GM19043 (cell line): ENCODE measurements around the gene COL27A1.

Experiments used
- ATAC-seq: cut with Tn5 transposase; IDR thresholded peaks from one replicate; pipeline ENCODE4 v1.9.1; 2021; ENCODE audit warnings: low read depth; ENCODE audit not compliant: unreplicated experiment

COL27A1 gene

DNA sequence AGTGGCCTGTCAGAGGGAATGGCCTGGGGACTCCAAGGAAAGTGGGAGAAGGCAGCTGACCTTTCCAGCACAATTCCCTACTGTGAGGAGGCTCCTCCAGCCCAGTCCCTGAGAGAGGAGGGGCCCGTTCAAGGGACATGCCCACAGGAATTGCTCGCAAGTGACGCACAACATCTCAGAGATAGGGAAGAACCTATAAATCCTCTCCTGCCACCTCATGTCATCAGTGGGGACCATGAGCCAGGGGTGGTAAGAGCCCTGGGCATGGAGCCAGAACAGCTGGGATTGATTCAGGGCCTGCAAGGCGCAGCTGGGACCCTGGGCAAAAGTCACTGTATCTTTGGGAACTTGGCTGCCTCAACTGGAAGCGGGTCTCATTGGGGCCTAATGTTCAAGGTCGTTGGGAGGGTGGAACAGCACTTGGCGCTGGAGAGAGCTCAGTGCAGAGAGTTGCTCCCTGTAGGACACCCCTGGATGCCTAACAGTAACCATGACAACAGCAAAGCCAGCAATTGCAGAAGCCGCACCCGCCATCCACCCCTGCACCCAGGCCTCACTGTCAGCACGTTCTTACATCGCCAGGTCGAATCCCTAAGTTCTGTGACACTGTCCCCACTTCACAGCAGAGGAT lies 126.3 kb downstream of the COL27A1 start:
- ATAC-seq = no peak

DNA sequence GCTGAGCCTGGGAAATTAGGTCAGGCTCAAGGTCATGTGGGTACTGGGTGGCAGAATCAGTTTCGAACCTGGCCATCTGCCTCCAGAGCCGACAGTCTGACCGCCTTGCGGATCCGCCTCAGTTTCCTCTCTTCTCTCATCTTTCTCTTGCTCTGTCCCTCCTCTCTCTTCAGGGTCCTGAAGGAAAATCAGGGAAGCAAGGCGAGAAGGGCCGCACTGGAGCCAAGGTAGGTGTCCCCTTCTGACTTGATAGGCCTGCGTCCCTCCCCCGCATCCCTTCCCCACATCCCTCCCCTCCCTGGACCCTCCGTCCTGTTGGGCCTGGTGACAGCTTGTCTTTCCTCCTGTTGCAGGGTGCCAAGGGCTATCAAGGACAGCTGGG lies 126.8 kb downstream of the COL27A1 start:
- ATAC-seq = no peak

DNA sequence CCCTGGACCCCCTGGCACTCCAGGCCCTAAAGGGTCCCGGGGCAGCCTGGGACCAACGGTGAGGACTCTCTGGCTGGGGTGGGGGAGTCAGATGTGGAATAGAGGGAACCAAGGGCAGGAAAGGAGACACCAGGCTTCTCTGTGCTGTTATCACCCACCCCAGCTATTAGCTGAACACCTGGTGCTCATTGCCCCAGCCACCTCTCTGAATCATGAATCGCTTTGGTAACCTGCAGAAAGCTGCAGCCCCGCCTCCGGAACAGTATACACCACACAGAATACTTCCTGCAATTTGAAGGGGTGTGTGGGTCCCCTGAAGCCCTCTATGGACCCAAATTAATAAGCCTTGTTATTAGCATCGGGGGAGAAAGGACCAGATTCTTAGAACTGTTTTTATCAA lies 127.2 kb downstream of the COL27A1 start:
- ATAC-seq = no peak

DNA sequence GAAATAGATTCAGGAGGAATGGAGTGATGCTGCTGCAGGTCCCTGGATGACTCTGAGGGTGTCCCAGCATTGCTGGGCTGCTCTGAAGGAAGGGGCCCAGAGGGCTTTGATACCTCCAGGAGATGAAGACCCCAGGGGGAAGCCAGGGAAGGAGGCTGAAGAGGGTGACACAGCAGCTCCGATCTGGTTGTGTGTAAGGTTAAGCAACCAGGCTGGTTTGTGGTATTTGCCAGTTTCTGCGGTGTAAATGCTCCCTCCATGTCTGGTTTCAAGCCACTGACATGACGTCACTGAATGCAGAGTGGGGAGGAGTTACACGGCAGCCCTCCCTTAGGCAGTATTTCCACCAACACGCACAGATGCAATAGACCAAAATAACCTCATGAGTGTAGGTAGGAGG lies 127.6 kb downstream of the COL27A1 start:
- no peak for ATAC-seq

DNA sequence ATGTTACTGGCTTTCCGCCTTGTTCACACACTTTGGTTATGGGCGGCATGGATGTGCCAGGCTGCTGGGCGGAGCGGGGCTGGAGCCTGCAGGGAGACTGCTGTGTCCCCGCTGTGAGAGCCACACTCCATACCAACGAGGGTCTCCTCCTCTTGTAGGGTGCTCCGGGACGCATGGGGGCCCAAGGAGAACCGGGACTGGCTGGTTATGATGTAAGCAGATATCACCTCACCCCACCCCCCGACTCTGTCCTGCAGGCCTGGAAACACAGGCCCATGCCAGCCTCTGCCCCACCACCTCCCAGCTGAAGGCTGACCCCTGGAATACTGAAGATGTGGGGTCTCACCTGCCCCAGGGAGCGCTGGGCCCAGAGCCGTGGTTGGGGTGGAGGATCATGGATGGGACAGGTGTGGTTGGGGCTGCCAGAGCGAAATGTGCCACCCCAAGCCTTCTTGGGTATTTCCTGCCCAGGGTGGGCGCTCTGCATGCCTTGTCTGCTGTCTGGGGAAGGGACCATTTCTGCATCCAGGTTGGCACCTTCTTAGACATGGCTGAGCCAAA lies 128.3 kb downstream of the COL27A1 start:
- ATAC-seq = no peak

DNA sequence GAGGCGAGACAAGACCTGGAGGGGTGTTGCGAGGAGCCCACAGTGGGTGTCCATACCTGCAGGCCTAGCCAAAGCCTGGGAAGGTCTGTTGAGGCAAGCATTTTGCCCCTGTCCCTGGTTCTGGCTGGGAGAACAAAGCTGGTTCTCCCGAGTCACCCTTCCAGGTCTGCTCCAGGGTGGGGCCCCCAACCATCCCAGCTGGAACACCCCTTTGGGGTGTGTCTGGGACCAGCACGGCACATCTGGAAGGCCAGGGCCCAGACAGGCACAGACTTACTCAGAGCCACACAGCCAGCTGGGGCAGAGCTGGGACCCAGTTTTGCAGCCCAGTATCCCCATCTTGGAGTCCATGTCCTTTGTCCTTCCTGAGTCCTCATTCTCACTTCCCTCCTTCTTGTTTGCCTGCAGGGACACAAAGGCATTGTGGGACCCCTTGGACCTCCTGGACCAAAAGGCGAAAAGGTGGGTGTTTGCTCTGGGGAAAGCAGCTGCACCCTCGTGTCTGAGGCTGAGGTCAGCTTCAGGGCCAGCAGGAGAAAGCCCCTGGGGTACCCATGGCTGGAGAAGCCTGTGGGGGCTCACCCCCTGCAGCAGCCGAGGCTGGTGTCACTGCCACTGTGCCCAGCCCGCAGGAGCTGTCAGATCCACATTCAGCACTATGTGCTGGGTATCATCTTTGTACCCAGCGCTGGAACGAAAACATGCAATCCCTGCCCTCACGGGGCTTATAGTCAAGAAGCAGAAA lies 129.2 kb downstream of the COL27A1 start:
- no peak for ATAC-seq

DNA sequence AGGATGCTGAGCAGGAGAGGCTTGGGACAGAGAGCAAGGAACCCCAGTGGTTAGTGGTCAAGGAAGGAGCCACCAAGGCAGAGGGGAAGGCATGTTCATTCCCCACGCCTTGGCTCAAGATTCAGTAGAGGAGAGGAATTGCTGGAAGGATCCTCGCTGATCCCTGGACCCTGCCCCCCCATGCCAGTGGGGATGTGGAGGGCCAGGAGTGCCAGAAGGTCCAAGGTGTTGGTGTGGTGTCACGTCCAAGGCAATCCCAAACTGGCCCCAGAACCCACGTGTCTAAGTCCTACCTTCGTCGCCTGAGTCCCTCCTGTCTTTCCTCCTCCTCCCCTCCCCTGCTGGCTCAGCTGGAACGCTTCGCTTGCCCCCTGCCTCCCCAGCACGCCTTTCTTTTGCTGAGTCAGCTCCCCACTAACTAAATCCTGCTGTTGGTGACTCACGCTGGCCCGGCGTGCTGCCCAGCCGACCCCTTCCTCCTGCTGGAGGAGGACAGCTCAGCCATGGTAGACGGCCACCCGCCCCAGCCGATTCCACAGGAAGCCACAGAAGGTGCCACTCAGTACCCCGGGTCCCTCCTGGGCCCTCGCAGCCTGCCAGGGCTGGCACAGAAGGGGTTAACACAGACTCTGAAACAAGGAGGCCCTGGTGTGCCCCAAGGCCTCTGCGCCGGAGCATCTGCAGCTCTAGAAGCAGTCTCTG lies 130.0 kb downstream of the COL27A1 start:
- no peak for ATAC-seq

DNA sequence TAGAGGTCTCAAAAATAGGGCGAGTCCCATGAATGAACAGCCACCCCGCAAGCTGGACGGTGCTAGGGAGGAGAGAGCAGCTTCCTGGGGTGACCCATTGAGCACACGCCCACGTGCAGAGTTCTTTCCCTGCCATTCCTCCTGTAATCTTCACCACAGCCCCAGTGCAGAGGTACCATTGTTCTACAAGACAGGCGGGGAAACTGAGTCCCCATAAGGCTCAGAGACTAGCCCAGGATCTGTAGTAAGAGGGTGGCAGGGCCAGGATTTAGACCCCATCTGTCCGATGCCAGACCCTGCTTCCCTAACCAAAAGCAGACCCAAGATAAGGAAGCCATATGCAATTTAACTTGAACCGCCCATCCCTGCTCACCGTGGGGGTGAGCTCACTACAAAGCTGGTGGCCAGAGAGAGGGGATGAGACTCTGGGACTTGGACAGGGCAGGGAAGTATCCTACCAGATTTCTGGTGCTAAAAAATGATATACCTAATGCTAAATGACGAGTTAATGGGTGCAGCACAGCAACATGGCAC lies 130.9 kb downstream of the COL27A1 start:
- no peak for ATAC-seq

DNA sequence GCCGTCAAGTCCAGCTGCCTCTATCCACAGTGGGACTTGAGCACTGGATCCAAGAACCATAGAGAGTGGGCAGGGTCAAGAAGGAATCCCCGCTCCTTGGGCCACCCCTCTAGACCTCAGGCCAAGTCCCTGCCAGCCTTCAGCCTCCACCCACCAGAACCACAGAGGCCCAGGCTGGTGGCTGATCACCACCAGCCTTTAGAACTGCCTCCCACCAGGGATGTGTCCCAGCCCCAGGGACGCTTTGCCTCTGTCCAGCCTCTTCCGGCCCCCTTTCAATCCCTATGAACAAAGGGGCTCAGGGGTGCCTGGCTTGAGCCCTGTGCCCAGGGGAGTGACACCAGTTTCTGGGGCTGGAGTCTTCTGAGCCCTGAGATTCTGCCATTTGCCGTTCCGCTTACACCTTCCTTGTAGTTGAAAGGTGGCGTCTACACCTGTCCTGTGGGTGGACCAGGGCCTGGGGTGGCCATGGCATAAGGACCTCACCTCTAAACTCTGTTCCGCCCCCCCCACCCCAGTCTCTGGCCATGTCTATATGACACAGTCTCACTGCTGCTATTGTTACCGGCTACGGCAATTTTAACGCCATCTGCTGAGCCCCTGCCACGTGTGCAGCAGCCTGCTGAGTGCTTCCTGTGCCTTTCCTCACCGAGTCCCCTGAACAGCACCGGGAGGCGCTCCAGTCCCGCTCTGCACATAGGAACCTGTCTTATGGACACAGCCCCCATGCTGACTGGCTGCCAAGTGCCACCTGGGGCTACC lies 131.8 kb downstream of the COL27A1 start:
- no peak for ATAC-seq

DNA sequence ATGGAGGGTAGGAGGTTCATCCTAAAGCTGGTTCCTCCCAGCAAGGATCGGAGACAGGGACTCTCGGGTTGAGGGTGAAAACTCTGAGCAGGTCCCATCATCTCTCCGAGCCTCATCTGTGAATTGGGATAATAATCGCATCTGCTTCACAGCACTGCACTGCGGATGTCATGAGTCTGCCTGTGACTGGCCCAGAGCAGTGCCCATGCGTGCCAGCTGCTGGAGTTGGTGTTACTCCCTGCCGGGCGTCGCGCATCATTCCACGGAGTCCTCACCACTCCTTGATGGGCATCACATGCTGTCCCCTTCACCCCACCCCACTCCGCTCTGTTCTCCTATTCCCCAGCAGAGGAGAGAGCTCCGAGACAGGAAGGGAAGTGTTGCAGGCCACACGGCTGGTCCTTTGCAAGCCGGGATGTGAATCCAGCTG lies 132.4 kb downstream of the COL27A1 start:
- no peak for ATAC-seq

DNA sequence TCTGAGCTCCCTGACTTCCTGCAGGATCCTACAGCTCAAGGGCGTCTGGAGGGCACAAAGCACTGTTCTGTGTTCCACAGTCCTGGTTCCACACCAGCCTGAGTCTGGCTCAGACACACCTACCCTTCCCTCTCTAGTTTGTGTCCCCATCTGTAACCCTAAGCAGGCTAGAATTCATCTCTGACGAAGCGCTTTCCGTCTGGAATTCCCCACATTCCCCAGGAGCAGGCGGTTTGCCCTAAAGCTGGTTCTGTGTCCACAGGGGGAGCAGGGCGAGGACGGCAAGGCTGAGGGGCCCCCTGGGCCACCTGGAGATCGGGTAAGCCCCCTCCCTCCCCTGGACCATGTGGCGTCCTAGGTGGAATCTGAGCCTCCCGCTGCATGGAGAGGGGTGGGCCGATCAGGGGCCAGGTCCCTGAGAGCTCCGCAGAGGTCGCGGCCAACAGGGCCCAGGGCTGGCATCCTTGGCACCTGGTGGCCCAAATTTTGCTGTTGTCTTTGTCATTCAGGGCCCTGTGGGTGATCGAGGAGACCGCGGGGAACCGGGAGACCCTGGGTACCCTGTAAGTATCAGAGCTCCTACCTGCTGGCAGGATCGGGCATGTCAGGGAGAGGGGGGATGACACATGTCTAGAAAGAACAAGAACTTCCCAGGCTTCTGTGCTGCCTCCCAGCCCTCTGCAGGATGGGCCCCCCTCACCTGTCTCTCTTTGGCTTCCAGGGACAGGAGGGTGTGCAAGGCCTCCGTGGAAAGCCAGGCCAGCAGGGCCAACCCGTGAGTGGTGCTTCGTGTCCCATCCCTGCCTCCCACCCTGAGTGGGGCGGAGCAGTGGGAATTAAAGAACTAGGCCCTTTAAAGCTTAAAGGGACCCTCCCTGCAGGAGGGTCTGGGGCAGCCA lies 133.1 kb downstream of the COL27A1 start:
- no peak for ATAC-seq

DNA sequence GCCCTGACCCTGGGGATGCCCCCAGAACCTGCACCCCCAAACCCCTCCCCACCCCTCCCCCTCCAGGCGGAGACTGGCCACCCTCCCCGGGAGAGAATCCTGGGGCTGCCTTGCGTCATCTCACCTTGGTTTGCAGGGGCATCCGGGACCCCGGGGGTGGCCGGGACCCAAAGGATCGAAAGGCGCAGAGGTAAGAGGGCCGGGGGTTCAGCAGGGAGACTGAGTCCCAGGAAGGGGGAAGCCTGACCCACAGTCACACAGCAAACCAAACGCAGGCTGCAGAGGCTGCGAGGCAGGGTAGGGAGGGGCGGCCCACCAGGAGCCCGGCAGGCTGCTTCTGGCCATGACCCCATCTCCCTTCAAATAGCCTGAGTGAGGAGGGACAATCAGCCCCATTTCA lies 133.8 kb downstream of the COL27A1 start:
- ATAC-seq = no peak

DNA sequence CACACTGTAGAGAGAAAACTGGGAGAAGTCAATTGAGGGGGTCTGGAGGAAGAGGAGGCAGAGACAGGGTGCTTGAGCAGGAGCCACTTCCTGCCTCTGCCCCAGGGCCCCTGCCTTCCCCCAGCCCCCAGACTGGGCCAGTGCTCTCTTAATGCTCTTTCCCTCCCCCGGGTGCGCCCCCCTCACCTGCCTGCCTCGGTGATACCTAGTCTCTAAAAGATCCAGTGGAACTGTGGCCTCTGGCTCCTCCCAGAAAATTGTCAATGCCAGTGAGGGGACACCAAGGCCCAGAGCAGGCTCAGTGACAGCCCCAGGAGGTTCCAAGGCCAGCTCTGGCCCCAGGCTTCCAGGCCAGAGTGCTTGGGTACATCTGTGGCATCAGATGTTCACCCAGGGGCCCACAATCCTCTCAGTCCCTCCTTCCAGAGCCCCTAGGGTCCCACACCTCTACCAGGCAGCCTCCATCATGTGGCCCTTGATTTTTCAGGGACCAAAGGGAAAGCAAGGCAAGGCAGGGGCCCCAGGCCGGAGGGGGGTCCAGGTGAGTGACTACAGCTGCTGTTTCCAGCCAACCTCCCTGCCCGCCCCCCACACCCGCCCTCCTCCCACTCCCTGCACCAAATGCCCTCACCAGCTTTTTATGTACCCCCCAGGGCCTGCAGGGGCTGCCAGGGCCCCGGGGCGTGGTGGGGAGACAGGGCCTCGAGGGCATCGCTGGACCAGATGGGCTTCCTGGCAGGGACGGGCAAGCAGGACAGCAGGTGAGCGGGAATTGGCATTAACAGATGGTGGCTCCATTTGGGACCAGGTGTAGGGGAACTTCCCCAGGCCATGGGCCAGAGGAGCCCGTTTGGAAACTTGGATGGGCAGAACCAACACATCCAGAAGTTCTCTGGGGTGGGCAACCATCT lies 134.5 kb downstream of the COL27A1 start:
- ATAC-seq = no peak

DNA sequence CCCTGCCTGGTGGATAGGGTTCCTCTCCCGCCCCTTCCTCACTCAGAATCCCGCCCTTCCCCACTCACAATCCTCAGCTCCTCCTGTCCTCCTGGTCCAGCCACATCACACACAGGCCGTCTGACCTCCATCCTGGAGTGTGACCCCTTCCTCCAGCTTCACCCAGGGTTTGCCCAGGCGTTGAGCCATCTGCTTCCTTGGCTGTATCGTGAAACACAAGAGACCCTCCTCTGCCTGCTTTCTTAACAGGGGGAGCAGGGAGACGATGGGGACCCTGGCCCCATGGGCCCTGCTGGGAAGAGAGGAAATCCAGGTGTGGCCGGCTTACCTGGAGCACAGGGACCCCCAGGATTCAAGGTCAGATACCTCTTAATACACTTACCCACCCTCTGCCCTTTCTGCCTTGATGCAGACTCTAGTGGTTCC lies 135.2 kb downstream of the COL27A1 start:
- no peak for ATAC-seq

DNA sequence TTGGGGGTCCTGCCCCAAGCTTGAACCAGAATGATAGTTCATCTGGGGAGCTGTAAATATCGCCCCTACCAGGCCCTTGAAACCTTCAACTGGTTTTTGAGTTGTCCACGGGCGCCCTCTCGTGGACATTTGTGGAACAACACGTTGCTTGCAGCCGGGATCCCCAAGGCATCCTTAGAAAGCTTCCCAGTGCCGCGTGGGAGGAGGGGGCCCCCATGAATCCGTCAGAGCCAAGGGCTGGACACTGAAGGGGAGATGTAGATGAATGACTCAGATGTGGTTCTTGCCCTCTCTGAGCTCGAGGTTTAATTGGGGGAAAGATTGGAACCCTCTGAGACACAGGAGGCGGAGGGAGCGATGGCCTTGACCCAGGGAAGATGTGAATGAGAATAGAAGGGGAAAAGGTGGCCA lies 135.7 kb downstream of the COL27A1 start:
- ATAC-seq = no peak

DNA sequence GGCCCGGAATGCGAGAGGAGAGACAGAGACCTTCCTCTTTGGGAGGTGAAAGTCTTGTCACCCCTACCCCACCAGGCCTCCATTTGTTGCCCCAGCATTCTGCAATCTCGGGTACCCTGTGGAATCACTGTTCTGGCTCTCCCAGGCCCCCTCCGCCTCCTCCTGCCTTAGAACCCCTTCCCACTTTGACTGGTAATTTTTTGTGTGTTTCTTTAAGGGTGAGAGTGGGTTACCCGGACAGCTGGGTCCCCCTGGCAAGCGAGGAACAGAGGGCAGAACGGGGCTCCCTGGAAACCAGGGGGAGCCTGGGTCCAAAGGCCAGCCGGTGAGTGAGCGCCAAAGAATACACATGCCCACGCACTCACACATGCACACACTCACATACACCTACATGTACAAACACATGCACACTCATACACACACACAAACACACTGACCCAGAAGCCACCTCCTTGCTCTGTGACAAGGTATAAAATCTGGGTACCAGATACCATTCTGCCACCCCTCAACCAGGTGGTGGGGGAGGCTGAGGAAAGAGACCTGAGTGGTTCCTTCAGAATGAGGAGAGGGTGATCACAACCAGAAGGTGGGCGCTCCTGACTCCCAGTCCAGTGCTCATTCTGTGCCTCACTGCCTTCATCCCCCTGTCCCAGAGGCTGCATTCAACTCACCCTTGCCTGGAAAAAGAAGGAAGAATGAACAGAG lies 136.7 kb downstream of the COL27A1 start:
- ATAC-seq = no peak

DNA sequence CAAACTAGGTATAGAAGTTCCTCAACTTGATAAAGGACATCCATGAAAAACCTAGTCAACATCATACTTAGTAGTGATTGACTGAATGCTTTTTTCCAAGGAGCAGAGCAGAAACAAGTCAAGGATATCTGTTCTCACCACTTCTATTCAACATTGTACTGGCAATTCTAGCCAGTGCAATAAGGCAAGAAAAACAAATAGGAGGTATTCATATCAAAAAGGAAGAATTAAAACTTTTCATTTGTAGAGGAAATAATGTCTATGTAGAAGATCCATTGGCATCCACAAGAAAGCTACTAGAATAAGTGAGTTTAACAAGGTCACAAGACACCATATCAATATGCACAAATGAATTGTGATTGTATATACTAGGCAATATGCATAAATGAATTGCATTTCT lies 139.3 kb downstream of the COL27A1 start:
- no peak for ATAC-seq

DNA sequence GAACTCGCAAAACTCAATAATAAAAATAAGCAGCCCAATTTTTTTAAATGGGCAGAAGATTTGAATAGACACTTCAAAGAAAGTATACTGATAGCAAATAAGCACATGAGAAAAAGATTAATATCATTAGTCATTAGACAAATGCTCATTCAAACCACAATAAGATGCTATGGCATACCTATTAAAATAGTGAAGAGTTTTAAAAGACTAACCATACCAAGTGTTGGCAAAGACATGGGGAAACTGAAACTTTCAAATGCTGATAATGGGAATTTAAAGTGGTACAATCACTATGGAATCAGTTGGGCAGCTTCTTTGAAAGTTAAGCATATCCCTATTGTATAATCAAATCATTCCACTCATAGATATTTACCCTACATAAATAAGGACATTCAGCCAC lies 141.0 kb downstream of the COL27A1 start:
- ATAC-seq = no peak
